A375 (cell line): Measurements from ENCODE around the gene MNX1. TPM values are rescaled to one million over a fixed set of nuclear protein-coding genes. Genes with fewer than 3 reads are reported as not detected.

ENCODE experiments used
- total RNA-seq: library from RNA; depleted of rRNA; stranded (reverse); fragments of >200 nt; shearing (Covaris generic); gene quantifications from 2 replicates; pipeline ENCODE4 v1.2.3, GENCODE V29; 2014; rRNA removed

MNX1 gene
- 1.8 and 3.2 TPM in 2 replicates for total RNA-seq

DNA sequence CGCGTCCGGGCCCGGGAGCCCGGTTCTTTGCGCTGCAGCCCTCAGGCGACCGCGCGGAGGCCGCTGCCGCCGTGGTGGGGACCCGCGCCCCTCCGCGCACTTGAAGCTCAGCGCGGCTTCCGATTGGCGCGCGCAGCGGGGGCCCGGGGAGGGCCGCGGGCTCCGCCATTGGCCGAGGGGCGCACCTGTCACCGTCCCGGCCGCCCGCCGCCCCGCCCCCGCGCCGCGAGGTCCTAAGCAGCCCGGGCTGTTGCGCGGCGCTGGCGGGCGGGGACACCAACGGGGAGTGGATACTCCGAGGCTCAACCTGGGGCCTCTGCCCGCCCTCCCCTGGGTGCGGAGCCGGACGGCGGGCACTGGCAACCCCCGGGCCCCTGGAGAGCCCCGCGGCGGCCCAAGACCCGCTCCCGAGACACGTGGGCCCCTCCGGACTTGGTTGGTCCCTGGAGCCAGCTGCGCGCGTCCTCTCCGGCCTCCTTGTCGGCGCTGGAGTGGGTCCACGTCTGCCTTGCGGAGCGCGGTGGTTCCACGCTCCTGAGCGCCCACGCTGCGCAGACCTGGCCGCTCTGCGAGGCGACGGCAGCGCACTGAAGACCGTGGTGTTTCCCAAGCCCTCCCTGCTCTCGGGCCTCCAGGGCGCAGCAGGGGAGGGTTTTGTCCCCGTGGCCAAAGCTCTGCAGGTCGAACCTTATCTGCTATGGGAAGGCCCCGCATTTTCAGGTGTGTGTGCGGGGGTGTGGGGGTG lies at the start of gene MNX1:
TSS of gene MNX1 (minus strand) at position 76 of the 745 bp plus-strand sequence. CDS start 313 bp downstream, outside the sequence.

Other genes with a start within 250 kb of the MNX1 start
- gene LMBR1, start 117.5 kb downstream of the MNX1 start, total RNA-seq: 34.0 and 35.2 TPM in 2 replicates
- 38.1 and 41.2 TPM in 2 replicates for gene NOM1, start 61.0 kb downstream of the MNX1 start, total RNA-seq
- gene UBE3C, start 128.3 kb upstream of the MNX1 start, total RNA-seq: 61.0 and 66.0 TPM in 2 replicates